A549 (cell line): ENCODE data around the gene S1PR1. TPM values are rescaled to one million over a fixed set of nuclear protein-coding genes. Genes with fewer than 3 reads are reported as not detected.

Experiments
- ATAC-seq, 2 experiments: fragments of 200-7000 bp in 1 of 2; fragments of >200 bp in 1 of 2; cut with Nextera tagmentation in 1 of 2; cut with Tn5 transposase in 1 of 2; 3 replicates each; pipeline versions ENCODE4 v1.8.0 to v1.9.1; 2018 to 2020; ENCODE audit warnings: mild to moderate bottlenecking in 1 of 2, moderate library complexity in 1 of 2
- CTCF ChIA-PET: fragments of 300-600 bp; sonication (Branson Sonifier 250); formaldehyde crosslinking; extraction: SDS; loops from one replicate; lab custom pipeline; 2021; ENCODE audit warnings: antibody characterized with exemption, inconsistent platforms; lab: Yijun Ruan, JAX
- POLR2A ChIA-PET: fragments of 350-600 bp; formaldehyde crosslinking; extraction: SDS; loops from one replicate; lab custom pipeline; 2021; ENCODE audit warnings: antibody characterized with exemption, inconsistent platforms; lab: Yijun Ruan, JAX
- DNase-seq, 2 experiments: peaks; one replicate each; pipeline versions ENCODE4 v3.0.0 to v3.0.0-alpha.2; 2011 to 2016; ENCODE audit warnings: low read depth in 1 of 2, low spot score in 1 of 2
- FAIRE-seq: peaks from 2 replicates; lab custom pipeline; 2011; peaks lifted over from hg19 to GRCh38; lab: Jason Lieb, UNC
- H3K27ac ChIP-seq, 2 experiments: fragments of >200 bp; sonication (Bioruptor Twin); formaldehyde crosslinking; 3 replicates each; pipeline ENCODE4 v1.5.1; 2016 to 2017
- H3K4me1 ChIP-seq: fragments of >200 bp; sonication (Bioruptor Twin); formaldehyde crosslinking; 3 replicates; pipeline ENCODE4 v1.6.1; 2016
- H3K4me2 ChIP-seq: fragments of >200 bp; sonication (Bioruptor Twin); formaldehyde crosslinking; 3 replicates; pipeline ENCODE4 v1.6.1; 2016
- H3K4me3 ChIP-seq: fragments of >200 bp; sonication (Bioruptor Twin); formaldehyde crosslinking; 3 replicates; pipeline ENCODE4 v1.5.1; 2016
- H3K9me3 ChIP-seq: fragments of >200 bp; sonication (Bioruptor Twin); formaldehyde crosslinking; 3 replicates; pipeline ENCODE4 v1.6.1; 2016
- CBX8 ChIP-seq: fragments of 200-600 bp; sonication (generic); IDR thresholded peaks from 2 replicates; pipeline ENCODE4 v1.6.1; 2016
- CHD4 ChIP-seq: fragments of 200-600 bp; sonication (generic); IDR thresholded peaks from 2 replicates; pipeline ENCODE4 v1.6.1; 2016; ENCODE audit warnings: antibody characterized with exemption, mild to moderate bottlenecking, borderline replicate concordance
- EHMT2 ChIP-seq: fragments of 200-600 bp; sonication (generic); IDR thresholded peaks from 2 replicates; pipeline ENCODE4 v1.6.1; 2016; ENCODE audit warnings: antibody characterized with exemption, low read depth, mild to moderate bottlenecking, moderate library complexity
- EP300 ChIP-seq, 2 experiments: fragments of >200 bp; sonication (Bioruptor Twin); formaldehyde crosslinking; IDR thresholded peaks; 2 replicates in 1 of 2; 3 replicates in 1 of 2; pipeline ENCODE4 v1.6.1; 2016 to 2017
- FOSL2 ChIP-seq, 2 experiments: fragments of 450-650 bp in 1 of 2; fragments of >200 bp in 1 of 2; sonication (Bioruptor Twin) in 1 of 2; formaldehyde crosslinking; IDR thresholded peaks; 2 replicates each; pipeline versions ENCODE4 v1.5.0 to v1.6.1; 2016 to 2020; ENCODE audit warnings: mild to moderate bottlenecking in 1 of 2, moderate library complexity in 1 of 2
- HOXB13 ChIP-seq: fragments of 250-450 bp; sonication (Bioruptor Pico); IDR thresholded peaks from 2 replicates; pipeline ENCODE4 v1.5.0; 2020; ENCODE audit warnings: low read depth, mild to moderate bottlenecking, moderate library complexity
- MAZ ChIP-seq: fragments of 150-350 bp; IDR thresholded peaks from 2 replicates; pipeline ENCODE4 v1.6.1; 2014; ENCODE audit warnings: antibody characterized with exemption, low read depth, low read length, borderline replicate concordance
- PHF8 ChIP-seq: fragments of 200-600 bp; sonication (generic); IDR thresholded peaks from 2 replicates; pipeline ENCODE4 v1.6.1; 2016; ENCODE audit warnings: low read depth, mild to moderate bottlenecking, antibody characterized with exemption, moderate library complexity, borderline replicate concordance
- POLR2AphosphoS2 ChIP-seq: conservative IDR thresholded peaks from 2 replicates; pipeline ENCODE4 v1.6.1; 2012; ENCODE audit warnings: low read length, improper control_type of control experiment, inconsistent platforms
- RAD21 ChIP-seq, 2 experiments: fragments of >200 bp in 1 of 2; sonication (Bioruptor Twin) in 1 of 2; formaldehyde crosslinking in 1 of 2; IDR thresholded peaks in 1 of 2; conservative IDR thresholded peaks in 1 of 2; 2 replicates in 1 of 2; 3 replicates in 1 of 2; pipeline ENCODE4 v1.6.1; 2012 to 2018; ENCODE audit warnings: inconsistent platforms in 1 of 2
- RARB ChIP-seq: fragments of 250-450 bp; sonication (Bioruptor Pico); IDR thresholded peaks from 2 replicates; pipeline ENCODE4 v1.8.0; 2021; ENCODE audit warnings: mild to moderate bottlenecking, moderate library complexity
- RFX5 ChIP-seq: fragments of 450-650 bp; IDR thresholded peaks from 2 replicates; pipeline ENCODE4 v1.7.1; 2014; ENCODE audit warnings: antibody characterized with exemption, mild to moderate bottlenecking, moderate library complexity
- RNF2 ChIP-seq: fragments of 200-600 bp; sonication (generic); IDR thresholded peaks from 2 replicates; pipeline ENCODE4 v1.6.1; 2016; ENCODE audit warnings: low read depth, mild to moderate bottlenecking, antibody characterized with exemption, moderate library complexity, borderline replicate concordance
- SMC3 ChIP-seq: fragments of >200 bp; sonication (Bioruptor Twin); formaldehyde crosslinking; IDR thresholded peaks from 3 replicates; pipeline ENCODE4 v1.6.1; 2018; ENCODE audit warnings: inconsistent platforms
- SREBF2 ChIP-seq: fragments of 450-650 bp; IDR thresholded peaks from 2 replicates; pipeline ENCODE4 v1.6.1; 2014; ENCODE audit warnings: mild to moderate bottlenecking, moderate library complexity
- TP53 ChIP-seq: fragments of 250-450 bp; sonication (Bioruptor Pico); IDR thresholded peaks from 2 replicates; pipeline ENCODE4 v1.5.0; 2021; ENCODE audit warnings: mild to moderate bottlenecking, moderate library complexity
- ZFP36 ChIP-seq: fragments of 450-650 bp; IDR thresholded peaks from 2 replicates; pipeline ENCODE4 v1.6.1; 2014; ENCODE audit warnings: borderline replicate concordance; ENCODE audit not compliant: partially characterized antibody
- WGBS: methylation state at CpG from one replicate; pipeline ENCODE4 v1.1.6; 2017; ENCODE audit errors: missing lambda C conversion rate; 5-methylcytosine and 5-hydroxymethylcytosine counted together
- polyA plus RNA-seq, 4 experiments: library from polyadenylated mRNA; depleted of rRNA in 3 of 4; stranded (reverse); fragments of >200 nt; fragmentation: RNase III in 1 of 4; extraction: RNeasy Plus Mini Kit Qiagen cat#74134 plus additional on column Dnase treatment in 1 of 4; gene quantifications; 2 replicates in 3 of 4; 3 replicates in 1 of 4; pipeline ENCODE4 v1.2.3, GENCODE V29; 2011 to 2017
- TF ChIP-seq, protein P1 (sequence below): IDR thresholded peaks from 2 replicates; pipeline ENCODE4 v1.6.1; 2012
- TF ChIP-seq, protein P2 (sequence below): fragments of 250-450 bp; sonication (Bioruptor Pico); IDR thresholded peaks from 2 replicates; pipeline ENCODE4 v1.5.0; 2020; ENCODE audit warnings: low read depth, mild to moderate bottlenecking, moderate library complexity
- TF ChIP-seq, protein P3 (sequence below): fragments of 200-600 bp; sonication (generic); IDR thresholded peaks from 2 replicates; pipeline ENCODE4 v1.6.1; 2016; ENCODE audit warnings: antibody characterized with exemption, mild to moderate bottlenecking, moderate library complexity
- TF ChIP-seq, protein P4 (sequence below): fragments of >200 bp; sonication (Bioruptor Twin); formaldehyde crosslinking; IDR thresholded peaks from 3 replicates; pipeline ENCODE4 v1.6.1; 2016

The S1PR1 gene
- polyA plus RNA-seq, 2 of the 4 experiments (the other 2 are of a cell fraction), result 0.06 TPM; not detected in 1

DNA sequence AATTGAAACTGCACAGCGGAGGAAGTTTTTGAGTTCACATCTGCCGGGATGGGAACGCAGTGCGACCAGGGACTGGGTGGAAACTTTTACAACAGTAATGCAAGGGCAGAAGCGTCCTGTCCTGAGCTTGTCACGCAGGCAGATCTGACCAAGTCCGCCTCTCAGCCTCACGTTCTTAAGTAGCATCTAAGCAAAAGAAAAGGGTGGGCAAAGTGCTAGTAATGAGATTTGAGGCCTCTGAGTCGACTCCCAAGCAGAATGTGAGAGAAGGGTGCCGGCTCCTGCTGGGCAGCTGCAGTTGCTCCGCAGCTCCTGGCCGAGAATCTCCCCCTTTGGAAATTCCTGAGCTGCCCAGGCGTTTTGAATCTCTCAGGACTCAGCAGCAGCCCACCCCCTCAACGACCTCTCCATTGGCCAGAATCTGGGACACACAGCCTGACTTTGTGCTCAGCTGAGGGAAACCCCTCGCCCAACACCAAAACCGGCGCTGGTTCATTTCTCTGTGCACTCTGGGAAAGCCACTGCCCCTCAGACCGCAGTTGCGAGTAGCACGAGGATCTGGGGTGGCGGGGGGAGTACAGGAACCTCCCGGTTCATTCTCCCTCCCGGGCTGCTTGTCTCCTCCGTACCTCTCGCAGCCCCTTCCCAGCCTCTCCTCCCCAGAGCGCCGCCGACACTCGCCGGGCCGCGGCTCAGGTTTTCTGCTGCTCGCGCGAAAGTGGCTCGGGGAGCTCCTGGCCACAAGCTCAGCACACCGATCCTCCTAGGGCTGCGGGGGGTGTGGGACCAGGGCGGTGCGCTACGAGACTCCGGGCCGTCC, 913 bp upstream of the S1PR1 start:
- DNase-seq, result no peak
- peaks cover 12% of the 10 kb centered on the region; the same call in 2 of the 3 replicates for H3K4me1 ChIP-seq
- 6% methylated on average over 23 of the region's 43 CpGs for WGBS
- peak overlapping the region in 1 of 2 experiments; percentile 42; a peak in 2 of 6 replicates for H3K27ac ChIP-seq
- peak overlapping the region; percentile 100 for H3K4me2 ChIP-seq
- FAIRE-seq, result no peak
- CTCF ChIA-PET, result interaction anchor here (0.6 to 2.6 kb wide), 3 partner anchors 21 to 338 kb away, joined by 3 to 10 read pairs (median 3); no protein-coding TSS in a partner anchor
- POLR2A ChIA-PET, result no interaction called here
- TF ChIP-seq, protein P1, sequence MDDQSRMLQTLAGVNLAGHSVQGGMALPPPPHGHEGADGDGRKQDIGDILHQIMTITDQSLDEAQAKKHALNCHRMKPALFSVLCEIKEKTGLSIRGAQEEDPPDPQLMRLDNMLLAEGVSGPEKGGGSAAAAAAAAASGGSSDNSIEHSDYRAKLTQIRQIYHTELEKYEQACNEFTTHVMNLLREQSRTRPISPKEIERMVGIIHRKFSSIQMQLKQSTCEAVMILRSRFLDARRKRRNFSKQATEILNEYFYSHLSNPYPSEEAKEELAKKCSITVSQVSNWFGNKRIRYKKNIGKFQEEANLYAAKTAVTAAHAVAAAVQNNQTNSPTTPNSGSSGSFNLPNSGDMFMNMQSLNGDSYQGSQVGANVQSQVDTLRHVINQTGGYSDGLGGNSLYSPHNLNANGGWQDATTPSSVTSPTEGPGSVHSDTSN, result no peak
- TF ChIP-seq POLR2AphosphoS2 (no peak), RARB (CRISPR knock-in tag) (no peak), RAD21 (conservative IDR thresholded peaks at IDR 0.05 in 1 of 2, IDR thresholded peaks at IDR 0.05 in 1 of 2) (no peak), EP300 (IDR thresholded peaks at IDR 0.05) (no peak)
- peak; percentile 47 to 62 for ATAC-seq
- peak overlapping the region; percentile 52 for H3K4me3 ChIP-seq
- no peaks in the 10 kb centered on the region for H3K9me3 ChIP-seq

DNA sequence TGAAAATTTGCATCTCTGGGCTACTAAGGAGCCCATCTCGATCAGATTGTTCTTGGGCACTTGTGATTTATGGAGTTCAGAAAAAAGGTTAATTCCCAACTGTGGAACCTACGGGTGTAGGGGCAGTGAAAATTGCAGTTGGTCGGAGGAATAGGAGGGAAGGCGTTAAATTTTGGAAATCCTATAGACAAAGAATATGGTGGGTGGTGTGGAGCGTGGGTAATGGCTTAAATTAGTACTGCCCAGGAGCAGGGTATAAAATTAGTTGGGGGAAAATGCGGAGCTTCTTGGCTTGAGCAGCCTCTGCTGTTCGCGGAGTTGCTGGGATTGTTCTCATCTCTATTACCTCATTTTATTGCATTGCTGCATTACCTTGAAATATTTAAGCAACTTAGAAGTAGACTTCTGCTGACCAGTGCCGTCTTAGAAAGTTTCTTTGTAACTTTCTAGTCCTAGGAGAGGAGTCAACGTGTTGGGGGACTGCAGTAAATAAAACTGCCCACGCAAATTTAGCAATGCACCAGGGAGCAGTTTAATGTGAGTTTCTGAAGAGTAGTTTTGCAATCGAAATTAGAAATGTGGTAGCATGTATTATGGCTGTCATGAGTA, 514 bp downstream of the S1PR1 start:
- no peaks in the 10 kb centered on the region for H3K9me3 ChIP-seq
- ChIA-PET POLR2A (no interaction called here), CTCF (interaction anchor here (0.9 to 3.7 kb wide), 3 partner anchors 12 to 51 kb away, joined by 3 to 44 read pairs (median 6); no protein-coding TSS in a partner anchor)
- peak overlapping the region; percentile 100 for H3K4me2 ChIP-seq
- peak overlapping the region; percentile 52 for H3K4me3 ChIP-seq
- peaks cover 12% of the 10 kb centered on the region; the same call in 2 of the 3 replicates for H3K4me1 ChIP-seq
- no peak for FAIRE-seq
- ATAC-seq, result peak in 1 of 2 experiments; percentile 9; a peak in 2 of 6 replicates
- WGBS, result 19% methylated on average over 12 of the region's 12 CpGs
- TF ChIP-seq RFX5 (no peak), CHD4 (no peak), HOXB13 (CRISPR knock-in tag) (no peak), RNF2 (peak; percentile 74), CBX8 (peak; percentile 93), EHMT2 (no peak), TP53 (CRISPR knock-in tag) (no peak), EP300 (IDR thresholded peaks at IDR 0.05) (no peak), FOSL2 (IDR thresholded peaks at IDR 0.05) (no peak), FOSL2 (CRISPR knock-in tag; IDR thresholded peaks at IDR 0.05) (no peak), SMC3 (no peak), ZFP36 (no peak)
- TF ChIP-seq, protein P2, sequence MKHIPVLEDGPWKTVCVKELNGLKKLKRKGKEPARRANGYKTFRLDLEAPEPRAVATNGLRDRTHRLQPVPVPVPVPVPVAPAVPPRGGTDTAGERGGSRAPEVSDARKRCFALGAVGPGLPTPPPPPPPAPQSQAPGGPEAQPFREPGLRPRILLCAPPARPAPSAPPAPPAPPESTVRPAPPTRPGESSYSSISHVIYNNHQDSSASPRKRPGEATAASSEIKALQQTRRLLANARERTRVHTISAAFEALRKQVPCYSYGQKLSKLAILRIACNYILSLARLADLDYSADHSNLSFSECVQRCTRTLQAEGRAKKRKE (CRISPR knock-in tag), result no peak
- DNase-seq, result no peak
- H3K27ac ChIP-seq, result no peak overlapping the region

DNA sequence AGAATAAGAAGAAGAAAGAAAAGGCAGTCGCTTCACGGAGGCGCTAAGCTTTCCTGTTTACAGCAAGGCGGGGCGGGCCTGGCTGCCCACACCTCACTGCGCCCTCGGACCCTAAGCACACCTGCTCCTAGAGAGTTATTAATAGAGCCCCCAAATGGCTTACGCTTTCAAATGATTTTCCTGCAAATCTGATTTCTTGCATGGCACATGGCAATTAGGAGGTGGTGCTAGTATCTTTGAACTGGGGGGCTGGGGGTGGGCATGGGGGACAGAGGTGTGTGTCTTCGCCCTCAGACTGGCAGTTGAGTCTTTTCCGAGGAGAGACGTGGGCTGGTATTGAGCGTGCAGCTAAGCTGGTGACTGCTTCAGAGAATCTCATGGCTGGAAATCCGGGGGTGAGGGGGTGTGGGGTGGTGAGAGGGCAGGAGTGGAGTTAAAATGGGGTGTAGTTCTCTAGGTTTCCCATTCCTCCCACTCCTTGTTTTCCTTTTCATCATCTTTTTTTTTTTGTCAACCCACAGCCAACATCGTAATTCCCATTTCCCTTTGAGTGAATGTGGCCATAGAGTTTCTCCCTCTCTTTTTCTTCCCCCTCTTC, 1.3 kb downstream of the S1PR1 start:
- Histone ChIP-seq H3K4me3 (no peak overlapping the region), H3K9me3 (no peaks in the 10 kb centered on the region), H3K4me1 (peaks cover 12% of the 10 kb centered on the region; the same call in 2 of the 3 replicates), H3K4me2 (peak overlapping the region; percentile 38; the same call in 2 of the 3 replicates), H3K27ac (no peak overlapping the region)
- ATAC-seq (no peak), FAIRE-seq (no peak), DNase-seq (no peak)
- ChIA-PET CTCF (interaction anchor here (0.6 to 3.7 kb wide), 21 partner anchors 10 to 1764 kb away, joined by 3 to 44 read pairs (median 4); no protein-coding TSS in a partner anchor), POLR2A (no interaction called here)
- WGBS, result 59% methylated on average over 7 of the region's 14 CpGs
- TF ChIP-seq MAZ (no peak), SREBF2 (no peak), PHF8 (no peak)
- TF ChIP-seq, protein P2 (CRISPR knock-in tag), result no peak
- TF ChIP-seq, protein P3, sequence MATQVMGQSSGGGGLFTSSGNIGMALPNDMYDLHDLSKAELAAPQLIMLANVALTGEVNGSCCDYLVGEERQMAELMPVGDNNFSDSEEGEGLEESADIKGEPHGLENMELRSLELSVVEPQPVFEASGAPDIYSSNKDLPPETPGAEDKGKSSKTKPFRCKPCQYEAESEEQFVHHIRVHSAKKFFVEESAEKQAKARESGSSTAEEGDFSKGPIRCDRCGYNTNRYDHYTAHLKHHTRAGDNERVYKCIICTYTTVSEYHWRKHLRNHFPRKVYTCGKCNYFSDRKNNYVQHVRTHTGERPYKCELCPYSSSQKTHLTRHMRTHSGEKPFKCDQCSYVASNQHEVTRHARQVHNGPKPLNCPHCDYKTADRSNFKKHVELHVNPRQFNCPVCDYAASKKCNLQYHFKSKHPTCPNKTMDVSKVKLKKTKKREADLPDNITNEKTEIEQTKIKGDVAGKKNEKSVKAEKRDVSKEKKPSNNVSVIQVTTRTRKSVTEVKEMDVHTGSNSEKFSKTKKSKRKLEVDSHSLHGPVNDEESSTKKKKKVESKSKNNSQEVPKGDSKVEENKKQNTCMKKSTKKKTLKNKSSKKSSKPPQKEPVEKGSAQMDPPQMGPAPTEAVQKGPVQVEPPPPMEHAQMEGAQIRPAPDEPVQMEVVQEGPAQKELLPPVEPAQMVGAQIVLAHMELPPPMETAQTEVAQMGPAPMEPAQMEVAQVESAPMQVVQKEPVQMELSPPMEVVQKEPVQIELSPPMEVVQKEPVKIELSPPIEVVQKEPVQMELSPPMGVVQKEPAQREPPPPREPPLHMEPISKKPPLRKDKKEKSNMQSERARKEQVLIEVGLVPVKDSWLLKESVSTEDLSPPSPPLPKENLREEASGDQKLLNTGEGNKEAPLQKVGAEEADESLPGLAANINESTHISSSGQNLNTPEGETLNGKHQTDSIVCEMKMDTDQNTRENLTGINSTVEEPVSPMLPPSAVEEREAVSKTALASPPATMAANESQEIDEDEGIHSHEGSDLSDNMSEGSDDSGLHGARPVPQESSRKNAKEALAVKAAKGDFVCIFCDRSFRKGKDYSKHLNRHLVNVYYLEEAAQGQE, result no peak
- TF ChIP-seq, protein P4, sequence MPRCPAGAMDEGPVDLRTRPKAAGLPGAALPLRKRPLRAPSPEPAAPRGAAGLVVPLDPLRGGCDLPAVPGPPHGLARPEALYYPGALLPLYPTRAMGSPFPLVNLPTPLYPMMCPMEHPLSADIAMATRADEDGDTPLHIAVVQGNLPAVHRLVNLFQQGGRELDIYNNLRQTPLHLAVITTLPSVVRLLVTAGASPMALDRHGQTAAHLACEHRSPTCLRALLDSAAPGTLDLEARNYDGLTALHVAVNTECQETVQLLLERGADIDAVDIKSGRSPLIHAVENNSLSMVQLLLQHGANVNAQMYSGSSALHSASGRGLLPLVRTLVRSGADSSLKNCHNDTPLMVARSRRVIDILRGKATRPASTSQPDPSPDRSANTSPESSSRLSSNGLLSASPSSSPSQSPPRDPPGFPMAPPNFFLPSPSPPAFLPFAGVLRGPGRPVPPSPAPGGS, result no peak
